NAMALWA (cell line): ENCODE measurements around the gene GPR157.
"Not testable (repeated sequence)": the region's sequence is repeated elsewhere in the genome, so short reads cannot be mapped to it uniquely, and the experiment has no call there.

Experiments used
- DNase-seq: peaks from one replicate; pipeline ENCODE4 v3.0.0-alpha.2; 2015; ENCODE audit warnings: low spot score

Gene GPR157, protein sequence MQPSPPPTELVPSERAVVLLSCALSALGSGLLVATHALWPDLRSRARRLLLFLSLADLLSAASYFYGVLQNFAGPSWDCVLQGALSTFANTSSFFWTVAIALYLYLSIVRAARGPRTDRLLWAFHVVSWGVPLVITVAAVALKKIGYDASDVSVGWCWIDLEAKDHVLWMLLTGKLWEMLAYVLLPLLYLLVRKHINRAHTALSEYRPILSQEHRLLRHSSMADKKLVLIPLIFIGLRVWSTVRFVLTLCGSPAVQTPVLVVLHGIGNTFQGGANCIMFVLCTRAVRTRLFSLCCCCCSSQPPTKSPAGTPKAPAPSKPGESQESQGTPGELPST

DNA sequence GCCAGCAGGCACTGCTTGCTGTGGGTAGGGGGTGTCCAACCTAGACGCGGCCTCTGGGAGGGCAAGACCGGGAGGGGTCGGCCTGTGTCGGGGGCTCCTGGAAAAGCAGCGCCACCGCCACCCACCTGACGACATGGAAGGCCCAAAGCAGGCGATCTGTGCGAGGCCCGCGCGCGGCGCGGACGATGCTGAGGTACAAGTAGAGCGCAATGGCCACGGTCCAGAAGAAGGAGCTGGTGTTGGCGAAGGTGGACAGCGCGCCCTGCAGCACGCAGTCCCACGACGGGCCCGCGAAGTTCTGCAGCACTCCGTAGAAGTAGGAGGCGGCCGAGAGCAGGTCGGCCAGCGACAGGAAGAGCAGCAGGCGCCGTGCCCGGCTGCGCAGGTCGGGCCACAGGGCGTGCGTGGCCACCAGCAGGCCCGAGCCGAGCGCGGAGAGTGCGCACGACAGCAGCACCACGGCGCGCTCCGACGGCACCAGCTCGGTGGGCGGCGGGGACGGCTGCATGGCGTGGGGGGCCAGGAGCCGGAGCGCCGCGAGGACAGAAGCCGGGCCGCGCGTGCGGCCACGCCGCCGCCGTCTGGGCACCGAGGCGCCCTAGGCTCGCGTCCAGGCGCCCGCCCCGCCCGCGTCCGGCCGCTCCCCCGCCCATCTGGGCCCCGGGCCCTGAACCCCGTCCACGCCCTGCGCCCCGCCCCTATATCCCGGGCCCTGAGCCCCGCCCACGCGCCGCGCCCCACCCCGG lies at the start of gene GPR157:
Gene GPR157, minus strand, starts transcription at position 583 of the 746 bp plus-strand sequence. Its CDS starts 75 bp downstream, at position 508.
- DNase-seq, result no peak

DNA sequence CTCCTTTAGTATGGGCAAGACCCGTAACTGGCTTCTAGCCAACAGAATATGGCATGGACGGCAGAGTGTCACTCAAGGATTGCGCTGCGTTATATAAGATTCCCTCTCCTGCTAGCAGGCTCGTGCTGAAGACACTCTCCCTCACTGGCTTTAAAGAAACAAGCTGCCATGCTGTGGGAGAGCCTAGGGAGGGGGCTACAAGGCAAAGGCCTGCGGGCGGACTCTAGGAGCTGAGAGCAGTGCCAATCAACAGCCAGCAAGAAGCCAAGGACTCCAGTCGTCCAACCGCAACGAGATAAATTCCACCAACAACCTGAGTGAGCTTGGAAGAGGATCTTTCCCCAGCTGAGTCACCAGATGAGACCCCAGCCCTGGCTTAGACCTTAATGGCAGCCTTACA lies 45.9 kb upstream of the GPR157 start:
- no peak for DNase-seq

DNA sequence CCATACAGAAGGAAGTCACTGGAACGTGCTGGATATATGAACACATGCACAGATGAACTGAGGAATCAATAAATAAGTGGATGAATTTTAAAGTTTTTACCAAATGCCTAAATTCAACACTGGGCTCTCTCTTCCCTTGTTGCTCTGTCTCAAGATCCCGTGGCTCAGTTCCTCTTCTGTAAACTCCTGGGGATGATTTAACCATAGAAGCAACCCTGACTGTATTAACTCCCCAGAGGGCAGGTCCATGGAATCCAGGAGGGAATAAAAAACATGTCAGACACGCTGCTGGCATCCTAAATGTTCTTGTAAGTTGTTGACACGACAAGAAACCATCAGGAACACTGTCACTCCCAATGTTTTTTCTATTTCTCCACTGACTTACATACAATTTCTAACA lies 45.3 kb upstream of the GPR157 start:
- no peak for DNase-seq

DNA sequence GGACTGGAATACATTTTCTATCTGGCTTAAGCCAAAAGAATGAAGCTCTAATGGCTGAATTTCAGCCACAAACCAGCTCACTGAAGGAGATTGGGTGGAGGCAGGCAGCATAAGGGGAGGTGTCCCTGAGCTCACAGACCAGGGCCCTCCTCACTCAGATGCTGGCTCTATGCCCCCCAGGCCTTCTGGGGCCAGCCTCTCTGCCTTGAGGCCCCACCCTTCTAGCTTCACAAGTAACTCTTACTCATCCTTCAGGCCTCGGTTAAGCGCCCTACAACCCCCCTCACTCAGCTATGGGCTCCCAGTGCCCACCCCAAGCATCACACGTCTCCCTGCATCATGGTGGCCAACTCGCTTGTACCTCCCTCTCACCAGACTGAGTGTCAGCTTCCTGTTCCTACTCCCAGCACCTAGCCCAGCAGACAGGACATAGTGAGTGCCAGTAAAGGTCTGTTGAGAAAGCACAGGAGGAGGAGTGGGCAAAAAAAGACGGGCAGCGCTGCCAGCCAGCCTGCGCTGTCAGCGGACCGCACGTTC lies 40.8 kb upstream of the GPR157 start:
- DNase-seq, result no peak

DNA sequence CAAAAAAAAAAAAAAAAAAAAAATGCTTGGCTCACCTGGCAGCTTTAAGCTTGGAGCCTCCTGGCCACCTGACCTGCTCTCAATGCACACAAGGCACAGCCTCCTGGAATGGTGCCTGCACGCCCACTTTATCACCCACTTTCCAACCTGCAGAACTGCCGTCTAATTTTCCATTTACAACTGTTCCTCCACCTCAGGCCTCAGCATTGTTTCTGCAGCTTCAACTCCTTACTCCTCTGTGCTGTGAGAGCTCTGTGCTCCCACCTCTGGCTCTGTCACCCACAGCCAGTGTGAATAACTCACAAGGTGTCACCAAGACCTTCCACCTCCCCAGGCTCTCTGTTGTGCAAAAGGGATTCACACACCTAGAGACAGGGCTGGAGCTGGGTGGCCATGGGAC lies 38.7 kb upstream of the GPR157 start:
- DNase-seq, result no peak

DNA sequence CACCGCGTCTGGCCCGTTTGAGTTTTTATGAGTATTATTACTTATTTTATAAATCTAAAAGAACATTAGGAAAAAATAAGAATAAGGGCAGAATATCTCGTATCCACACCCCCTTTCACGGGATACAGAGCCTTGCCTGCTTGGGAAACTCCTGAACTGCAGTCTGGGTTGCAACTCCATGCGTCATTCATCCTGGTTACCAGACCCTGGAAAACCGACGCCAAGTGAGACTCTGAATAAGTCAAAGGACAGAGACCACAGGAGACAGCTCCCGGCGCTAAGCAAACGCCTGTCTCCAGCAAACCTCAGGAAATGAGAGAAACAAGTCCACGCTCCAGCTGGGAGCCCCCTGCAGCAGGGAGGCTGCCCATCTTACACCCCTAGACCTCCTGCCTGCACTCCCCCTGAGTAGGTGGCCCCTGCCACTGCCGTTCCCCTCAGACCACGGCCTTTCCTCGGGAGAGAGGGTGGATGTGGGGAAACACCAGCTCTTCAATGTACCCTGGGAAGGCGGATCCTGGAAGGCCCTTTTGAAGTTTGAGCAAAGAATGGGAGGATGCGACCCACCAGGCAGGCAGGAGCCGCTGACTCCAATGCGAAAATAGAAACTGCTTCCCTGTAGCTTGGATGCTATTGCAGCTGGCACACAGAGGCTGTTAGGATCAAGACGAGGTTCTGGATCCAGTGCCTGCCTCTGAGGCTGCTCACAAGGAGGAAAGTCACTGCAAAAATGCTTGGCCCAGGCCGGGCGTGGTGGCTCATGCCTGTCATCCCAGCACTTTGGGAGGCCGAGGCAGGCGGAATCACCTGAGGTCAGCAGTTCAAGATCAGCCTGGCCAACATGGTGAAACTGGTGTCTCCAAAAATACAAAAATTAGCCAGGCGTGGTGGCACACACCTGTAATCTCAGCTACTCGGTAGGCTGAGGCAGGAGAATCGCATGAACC lies 37.7 kb upstream of the GPR157 start:
- DNase-seq, result no peak

DNA sequence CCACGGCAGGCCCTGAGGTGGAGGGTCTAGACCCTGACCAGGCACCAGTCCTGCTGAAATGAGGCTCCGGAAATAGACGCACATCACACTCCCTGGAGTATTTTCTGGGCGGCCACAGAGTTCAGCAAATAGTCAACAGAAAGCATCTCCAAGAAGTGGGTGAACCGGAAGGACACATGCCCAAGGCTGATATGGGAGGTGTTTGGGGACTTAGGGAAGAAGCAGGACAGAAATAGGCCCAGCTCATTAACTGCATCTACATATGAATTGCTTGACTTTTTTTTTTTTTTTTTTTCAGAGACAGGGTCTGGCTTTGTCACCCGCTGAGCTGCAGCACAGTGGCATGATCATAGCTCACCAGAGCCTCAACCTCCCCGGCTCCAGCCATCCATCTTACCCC lies 36.5 kb upstream of the GPR157 start:
- no peak for DNase-seq

DNA sequence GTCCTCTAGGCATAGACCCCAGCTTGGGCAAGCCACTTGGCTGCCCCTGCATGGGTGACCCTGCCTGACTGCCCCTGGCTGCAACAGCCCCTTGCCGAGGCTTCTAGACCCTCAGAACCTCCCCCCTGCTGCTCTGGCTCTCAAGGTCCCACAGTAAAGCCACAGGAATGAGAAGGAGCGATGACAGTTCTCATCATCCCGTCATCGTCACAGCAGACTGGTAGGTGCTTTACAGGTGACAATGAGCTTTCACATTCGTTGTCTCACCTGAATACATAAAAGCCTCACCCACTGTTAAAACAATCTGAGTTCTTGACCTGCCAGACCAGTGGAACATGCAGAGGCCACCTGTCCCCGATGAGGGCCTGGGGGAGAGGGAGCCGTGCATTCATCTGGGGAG lies 36.0 kb upstream of the GPR157 start:
- DNase-seq, result no peak

DNA sequence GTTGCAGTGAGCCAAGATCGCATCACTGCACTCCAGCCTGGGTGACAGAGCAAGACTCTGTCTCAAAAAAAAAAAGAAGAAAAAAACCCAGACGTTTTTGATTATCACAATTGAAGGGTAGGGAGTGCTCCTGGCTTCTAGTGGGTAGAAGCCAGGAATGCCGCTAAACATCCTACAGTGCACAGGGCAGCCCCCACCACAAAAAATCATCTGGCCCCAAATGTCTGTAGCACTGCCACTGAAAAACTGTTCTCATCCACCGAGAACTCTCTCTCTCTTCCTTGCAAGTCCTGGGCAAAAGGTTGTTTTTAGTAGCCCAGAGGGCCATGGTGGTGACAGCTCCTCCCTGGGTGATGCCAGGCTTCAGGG lies 35.6 kb upstream of the GPR157 start:
- DNase-seq, result no peak

DNA sequence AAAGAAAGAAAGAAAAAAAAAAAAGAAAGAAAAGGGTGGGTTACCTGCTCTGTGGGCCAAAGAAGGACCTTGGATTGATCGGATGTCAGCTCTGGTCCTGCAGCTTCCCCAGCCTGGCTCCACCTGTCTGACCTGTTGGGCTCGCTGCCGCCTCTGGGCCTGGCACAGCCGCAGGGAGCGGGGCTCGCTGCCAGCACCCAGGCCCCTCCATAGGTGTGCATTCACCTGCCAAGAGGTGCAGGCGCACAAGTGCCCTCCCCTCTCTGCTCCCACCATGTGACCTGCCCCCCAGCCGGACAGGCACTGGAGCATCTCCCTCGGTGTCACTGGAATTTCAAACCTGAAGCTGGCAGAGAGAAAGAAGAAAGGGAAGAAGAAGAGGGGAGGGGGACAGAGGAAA lies 33.1 kb upstream of the GPR157 start:
- no peak for DNase-seq

DNA sequence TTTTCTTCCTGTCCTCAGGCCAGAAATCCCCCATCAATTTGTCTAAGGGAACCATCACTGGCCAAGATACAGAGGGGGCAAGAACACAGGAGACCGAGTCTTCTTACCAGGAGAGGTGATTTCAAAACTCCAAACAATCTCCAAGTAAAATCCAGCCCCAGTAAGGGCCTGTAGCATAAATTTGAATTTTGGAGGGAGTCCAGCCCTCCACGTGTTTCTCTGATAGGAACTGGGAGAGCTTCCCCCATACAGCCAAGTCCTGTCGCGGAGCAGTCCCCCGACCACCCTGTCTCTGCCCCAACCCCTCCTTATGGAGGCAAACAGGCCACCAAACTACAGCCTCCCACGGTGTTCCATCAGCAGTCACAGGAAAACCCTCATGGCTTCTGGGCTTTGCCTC lies 32.4 kb upstream of the GPR157 start:
- no peak for DNase-seq

DNA sequence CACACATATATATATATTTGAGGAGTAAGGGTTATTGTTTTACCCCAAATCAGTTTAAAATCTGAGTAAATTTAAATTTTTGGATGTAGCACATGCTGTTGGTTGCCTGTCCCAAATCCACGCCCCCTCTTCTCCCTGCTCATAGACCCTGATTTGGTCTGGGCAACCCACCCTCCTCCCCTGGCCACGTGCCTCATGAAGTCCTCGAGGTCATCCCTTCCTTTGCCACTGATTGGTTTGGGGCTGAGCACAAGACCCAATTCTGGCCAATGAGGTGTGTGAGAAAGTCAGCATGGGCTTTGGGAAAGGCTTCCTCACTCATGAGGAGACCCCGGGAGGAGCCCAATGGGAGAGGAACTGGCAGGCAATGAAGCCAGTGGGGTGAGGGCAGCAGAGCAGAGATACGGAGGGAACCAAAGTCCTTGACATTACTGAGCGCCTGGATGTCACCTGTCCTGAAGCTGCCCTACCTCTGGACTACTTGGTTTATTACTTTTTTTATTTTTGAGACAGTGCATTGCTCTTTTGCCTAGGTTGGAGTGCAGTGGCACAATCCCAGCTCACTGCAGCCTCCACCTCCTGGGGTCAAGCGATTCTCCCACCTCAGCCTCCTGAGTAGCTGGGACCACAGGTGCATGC lies 31.3 kb upstream of the GPR157 start:
- no peak for DNase-seq

DNA sequence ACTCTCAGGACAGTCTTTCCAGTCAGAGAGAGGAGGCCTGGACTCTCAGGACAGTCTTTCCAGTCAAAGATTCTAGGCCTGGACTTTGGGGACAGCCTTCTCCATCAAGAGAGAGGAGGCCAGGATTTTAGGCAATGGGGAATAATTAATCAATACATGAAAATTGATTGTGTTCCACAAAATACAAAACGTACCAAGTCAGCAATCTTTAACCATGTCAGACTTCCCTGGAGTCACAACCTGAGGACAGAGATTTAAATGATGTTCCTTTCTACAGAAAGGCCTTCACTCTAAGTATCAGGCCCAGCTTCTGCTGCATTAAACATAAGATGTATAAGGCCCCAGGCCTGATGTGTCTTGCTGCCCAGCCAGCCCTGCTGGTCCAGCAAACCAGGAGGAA lies 27.0 kb upstream of the GPR157 start:
- no peak for DNase-seq

DNA sequence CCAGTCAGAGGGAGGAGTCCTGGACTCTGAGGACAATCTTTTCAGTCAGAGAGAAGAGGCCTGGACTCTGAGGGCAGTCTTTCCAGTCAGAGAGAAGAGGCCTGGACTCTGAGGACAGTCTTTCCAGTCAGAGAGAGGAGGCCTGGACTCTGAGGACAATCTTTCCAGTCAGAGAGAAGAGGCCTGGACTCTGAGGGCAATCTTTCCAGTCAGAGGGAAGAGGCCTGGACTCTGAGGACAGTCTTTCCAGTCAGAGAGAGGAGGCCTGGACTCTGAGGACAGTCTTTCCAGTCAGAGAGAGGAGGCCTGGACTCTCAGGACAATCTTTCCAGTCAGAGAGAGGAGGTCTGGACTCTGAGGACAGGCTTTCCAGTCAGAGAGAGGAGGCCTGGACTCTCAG lies 26.5 kb upstream of the GPR157 start:
- DNase-seq, result not testable (repeated sequence)

DNA sequence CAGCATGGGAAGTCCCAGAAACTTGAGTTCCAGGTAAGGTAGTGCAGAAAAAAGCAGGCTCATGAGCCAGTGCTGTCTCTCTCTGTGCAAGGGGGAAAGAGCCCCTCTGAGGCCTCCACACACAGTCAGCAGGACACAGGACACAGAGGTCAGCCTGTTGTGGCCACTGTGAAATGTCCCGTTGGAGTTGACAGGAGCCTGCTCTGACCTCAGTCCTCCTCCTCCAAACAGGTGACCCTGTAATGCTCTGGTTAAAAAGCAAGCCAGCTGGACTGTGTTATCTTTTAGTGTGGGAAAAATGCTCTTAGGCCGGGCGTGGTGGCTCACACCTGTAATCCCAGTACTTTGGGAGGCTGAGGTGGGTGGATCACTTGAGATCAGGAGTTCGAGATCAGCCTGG lies 24.2 kb upstream of the GPR157 start:
- no peak for DNase-seq

DNA sequence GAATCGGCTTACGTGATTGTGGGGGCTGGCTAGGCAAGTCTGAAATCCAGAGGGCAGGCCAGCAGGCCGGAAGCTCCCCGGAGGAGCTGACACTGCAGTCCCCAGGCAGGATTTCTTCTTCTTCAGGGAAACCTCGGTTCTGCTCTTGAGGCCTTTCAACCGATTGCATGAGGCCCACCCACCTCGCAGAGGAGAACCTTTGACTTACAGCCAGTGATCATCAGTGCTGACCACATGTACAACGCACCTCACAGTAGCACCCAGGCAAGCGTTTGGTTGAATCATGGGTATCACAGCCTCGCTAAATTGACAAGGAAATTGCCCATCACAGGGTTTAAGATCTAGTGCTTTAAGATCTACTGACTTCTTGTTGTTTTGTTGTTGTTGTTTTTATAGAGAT lies 23.6 kb upstream of the GPR157 start:
- DNase-seq, result no peak

DNA sequence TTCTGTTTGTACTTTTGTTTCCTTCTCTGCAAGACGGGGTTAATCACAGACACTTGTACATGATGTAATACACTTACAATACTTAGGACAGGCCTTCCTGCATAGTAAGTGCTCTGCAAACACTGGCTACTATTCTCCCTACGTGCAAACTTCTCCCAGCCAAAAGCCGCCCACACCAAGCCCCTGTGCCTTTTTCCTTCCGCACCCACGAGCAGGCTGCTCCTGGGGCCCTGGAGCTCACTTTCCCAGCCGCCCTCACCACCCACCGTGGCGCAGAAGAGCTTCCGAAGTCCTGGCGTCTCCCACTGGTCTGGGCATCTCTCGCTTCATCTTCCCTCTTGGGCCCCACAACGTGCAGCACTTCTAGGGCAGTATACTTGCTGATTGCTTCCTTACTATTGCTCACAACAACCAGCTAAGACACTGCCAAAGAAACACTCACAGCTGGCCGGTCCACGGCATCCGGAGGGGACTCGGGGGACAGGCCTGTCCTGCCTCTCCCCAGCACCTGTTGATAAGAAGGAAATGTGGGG lies 22.5 kb upstream of the GPR157 start:
- no peak for DNase-seq

DNA sequence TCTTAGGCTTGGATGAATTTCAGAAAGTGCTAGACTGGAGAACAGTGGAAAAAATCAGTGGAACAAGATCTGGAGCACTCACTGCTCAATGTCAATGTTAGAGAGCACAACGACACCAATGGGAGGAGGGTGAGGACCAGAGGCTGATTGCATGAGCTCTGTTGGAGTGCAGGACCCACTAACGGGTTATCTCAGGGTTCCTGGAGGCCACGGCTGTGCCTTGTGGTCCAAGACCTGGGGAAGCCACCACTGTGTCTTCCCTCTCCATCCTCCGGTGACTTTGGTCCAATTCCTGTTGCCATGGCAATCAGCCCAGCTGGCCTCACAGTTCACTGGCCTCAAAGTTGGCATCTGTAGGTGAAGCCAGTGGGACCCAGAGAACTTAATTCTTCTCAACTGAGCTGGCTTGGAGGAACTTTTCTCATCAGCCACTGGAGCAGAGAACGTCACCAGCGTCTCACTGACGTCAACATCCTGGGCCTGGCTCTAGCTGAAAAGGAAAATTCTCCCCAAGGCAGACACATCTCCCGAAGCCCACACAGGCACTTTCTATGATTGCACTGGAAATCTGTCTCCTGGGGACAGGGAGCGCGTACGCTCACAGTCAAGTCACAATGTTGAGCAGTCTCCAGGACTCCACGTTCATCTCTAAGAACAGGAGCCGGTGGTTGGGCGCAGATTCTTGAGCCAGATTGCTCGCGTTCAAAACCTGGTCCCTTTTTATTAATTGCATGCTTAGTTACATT lies 21.9 kb upstream of the GPR157 start:
- DNase-seq, result no peak

DNA sequence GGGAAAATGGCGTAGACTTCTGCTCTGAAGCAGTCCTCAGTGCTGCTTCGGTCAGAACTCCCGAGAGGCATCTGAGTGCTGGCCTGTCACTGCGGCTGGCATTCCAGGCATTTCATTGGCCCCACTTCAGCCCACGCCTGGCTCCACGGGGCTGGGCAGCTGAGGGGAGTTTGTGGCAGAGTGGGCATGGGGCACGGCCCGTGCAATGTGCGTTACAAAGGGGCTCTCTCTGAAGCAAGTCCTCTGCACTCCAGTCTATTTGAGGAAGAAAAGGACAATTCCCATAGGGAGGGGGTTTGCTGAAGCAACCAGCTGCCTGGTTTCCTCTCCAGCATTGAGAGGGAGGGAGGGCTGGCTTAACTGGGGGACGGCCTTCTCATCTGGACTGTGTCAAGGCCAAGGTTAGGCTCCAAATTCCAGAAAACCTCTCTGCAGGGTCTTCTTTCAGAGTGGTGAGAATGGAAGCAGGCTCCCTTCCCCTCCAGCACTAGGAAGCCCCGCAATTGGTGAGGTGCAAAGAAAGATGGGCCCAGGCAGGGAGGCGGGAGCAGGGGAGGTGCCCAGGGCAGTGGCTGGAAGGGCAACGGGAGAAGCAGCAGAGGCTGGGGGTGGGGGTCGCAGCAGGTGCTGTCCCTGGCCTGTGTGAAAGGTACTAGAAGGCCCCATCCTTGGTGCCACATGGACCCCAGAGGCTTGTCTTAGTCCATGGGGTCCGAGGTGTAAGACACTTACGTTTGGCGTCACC lies 21.1 kb upstream of the GPR157 start:
- no peak for DNase-seq

DNA sequence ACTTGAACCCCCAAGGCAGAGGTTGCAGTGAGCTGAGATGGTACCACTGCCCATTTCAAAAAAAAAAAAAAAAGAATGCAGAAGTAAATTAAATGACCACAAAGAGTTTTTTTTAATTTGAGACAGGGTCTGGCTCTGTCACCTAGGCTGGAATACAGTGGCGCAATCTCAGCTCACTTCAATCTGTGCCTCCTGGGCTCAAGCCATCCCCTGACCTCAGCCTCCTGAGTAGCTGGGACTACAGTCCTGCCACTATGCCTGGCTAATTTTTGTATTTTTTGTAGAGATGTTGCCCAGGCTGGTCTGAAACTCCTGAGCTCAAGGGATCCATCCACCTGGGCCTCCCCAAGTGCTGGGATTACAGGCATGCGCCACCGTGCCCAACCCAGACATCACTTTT lies 20.2 kb upstream of the GPR157 start:
- no peak for DNase-seq
